Neutrophil (primary cell): Measurements from ENCODE around the gene GNB4.

ENCODE experiments used
- H3K27ac ChIP-seq: fragments of 200-600 bp; sonication (generic); 2 replicates; pipeline ENCODE4 v1.5.1; 2016; ENCODE audit warnings: mild to moderate bottlenecking, moderate library complexity
- H3K27me3 ChIP-seq: fragments of 200-600 bp; sonication (generic); 2 replicates; pipeline ENCODE4 v1.6.0; 2016; ENCODE audit warnings: mild to moderate bottlenecking
- H3K36me3 ChIP-seq: fragments of 200-600 bp; sonication (generic); 2 replicates; pipeline ENCODE4 v1.5.1; 2017
- H3K4me1 ChIP-seq, 2 experiments: fragments of 200-600 bp in 1 of 2; sonication (generic) in 1 of 2; 1 replicate in 1 of 2; 2 replicates in 1 of 2; pipeline versions ENCODE4 v1.5.1 to v1.6.1; 2013 to 2016; ENCODE audit warnings: low read depth in 1 of 2, low read length in 1 of 2, mild to moderate bottlenecking in 1 of 2, moderate library complexity in 1 of 2; ENCODE audit not compliant: control insufficient read depth in 1 of 2, insufficient read depth in 1 of 2
- H3K4me3 ChIP-seq, 2 experiments: fragments of 200-600 bp in 1 of 2; sonication (generic) in 1 of 2; 1 replicate in 1 of 2; 2 replicates in 1 of 2; pipeline ENCODE4 v1.5.1; 2013 to 2016; ENCODE audit warnings: low read depth in 1 of 2, low read length in 1 of 2, mild to moderate bottlenecking in 1 of 2, moderate library complexity in 1 of 2
- H3K9me3 ChIP-seq: fragments of 200-600 bp; sonication (generic); 2 replicates; pipeline ENCODE4 v1.5.1; 2016
- TF ChIP-seq, protein P1 (sequence below): fragments of 200-600 bp; sonication (generic); IDR thresholded peaks from 2 replicates; pipeline ENCODE4 v1.5.1; 2016; ENCODE audit warnings: antibody characterized with exemption

The GNB4 gene

DNA sequence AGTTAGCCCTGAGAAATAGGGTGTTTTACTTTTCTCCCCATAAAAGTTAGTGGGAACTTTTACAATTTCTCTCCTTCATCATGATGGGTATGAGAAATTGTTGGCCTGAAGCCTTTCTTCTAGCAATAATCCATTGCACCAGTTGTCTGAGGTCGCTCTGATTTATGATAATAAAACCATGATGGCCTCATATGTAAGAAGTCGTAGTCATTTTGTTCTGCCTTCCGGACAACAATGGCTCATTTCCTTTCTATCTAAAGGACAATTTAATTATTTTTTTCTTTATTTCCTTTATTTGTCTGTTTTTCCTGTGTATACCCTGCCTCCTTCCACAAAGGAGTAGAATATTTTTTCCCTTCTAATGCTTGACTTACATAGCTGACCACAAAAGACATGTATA lies 31.6 kb upstream of the GNB4 start:
- Histone ChIP-seq H3K36me3 (no peaks in the 10 kb centered on the region), H3K27ac (no peak overlapping the region), H3K4me1 (no peaks in the 10 kb centered on the region), H3K27me3 (no peaks in the 10 kb centered on the region), H3K9me3 (no peaks in the 10 kb centered on the region), H3K4me3 (no peak overlapping the region)
- TF ChIP-seq, protein P1, sequence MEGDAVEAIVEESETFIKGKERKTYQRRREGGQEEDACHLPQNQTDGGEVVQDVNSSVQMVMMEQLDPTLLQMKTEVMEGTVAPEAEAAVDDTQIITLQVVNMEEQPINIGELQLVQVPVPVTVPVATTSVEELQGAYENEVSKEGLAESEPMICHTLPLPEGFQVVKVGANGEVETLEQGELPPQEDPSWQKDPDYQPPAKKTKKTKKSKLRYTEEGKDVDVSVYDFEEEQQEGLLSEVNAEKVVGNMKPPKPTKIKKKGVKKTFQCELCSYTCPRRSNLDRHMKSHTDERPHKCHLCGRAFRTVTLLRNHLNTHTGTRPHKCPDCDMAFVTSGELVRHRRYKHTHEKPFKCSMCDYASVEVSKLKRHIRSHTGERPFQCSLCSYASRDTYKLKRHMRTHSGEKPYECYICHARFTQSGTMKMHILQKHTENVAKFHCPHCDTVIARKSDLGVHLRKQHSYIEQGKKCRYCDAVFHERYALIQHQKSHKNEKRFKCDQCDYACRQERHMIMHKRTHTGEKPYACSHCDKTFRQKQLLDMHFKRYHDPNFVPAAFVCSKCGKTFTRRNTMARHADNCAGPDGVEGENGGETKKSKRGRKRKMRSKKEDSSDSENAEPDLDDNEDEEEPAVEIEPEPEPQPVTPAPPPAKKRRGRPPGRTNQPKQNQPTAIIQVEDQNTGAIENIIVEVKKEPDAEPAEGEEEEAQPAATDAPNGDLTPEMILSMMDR: no peak

DNA sequence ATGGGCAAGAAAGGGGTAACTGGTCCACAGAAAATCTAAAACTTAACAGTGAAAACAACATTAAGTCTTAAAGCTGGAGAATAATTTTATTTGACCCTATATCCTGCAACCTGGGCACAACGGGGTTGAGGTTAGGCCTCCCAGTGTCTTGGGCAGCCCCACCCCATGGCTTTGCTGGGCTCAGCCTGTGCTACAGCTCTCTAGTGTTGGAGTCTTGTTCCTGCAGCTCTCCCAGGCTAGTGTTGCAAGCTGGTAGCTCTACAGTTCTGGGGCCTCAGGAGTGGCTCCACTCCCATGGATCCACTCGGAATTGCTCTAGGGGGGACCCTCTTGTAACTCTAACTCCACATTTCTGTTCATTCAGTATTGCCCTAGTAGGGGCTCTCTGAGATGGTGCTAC lies 24.9 kb upstream of the GNB4 start:
- TF ChIP-seq, protein P1: no peak
- Histone ChIP-seq H3K36me3 (no peaks in the 10 kb centered on the region), H3K27me3 (no peaks in the 10 kb centered on the region), H3K4me3 (no peak overlapping the region), H3K27ac (no peak overlapping the region), H3K4me1 (peaks cover 7 to 11% of the 10 kb centered on the region in 2 experiments), H3K9me3 (no peaks in the 10 kb centered on the region)

DNA sequence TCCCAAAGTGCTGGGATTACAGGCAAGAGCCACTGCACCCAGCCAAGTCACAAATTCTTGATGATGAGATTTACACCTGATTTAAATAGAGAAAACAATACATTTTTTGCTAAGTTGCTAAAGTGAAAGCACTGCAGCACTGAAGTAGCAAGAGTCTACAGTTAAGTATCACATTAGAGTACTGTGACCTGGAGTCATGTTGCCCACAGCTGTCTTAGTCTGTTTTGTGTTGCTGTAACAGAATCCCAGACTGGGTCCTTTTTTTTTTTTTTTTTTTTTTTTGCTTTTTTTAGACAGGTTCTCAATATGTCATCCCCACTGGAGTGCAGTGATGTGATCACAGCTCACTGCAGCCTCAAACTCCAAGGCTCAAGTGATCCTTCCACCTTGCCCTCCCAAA lies 23.2 kb upstream of the GNB4 start:
- H3K27ac ChIP-seq: no peak overlapping the region
- no peaks in the 10 kb centered on the region for H3K36me3 ChIP-seq

DNA sequence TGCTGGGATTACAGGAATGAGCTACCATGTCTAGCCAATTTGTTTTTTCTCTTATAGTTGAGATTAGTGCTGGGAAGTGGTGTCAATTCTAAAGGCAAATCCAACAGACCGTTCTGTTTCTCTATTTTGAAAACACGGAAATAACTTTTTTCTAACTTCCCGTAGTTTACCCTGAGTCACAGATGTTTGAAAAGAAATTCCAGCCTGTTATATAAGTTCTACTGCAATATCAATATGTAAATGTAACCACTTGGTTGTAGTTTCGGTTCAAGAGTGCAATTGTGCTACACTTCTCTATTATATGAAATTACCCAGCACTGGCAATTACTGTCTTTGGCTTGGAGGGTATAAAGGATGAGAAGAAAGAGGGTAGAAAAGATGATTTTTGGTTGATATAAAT lies 22.3 kb upstream of the GNB4 start:
- Histone ChIP-seq H3K4me1 (peaks cover 7 to 11% of the 10 kb centered on the region in 2 experiments), H3K27me3 (no peaks in the 10 kb centered on the region), H3K4me3 (peak overlapping the region in 1 of 2 experiments; percentile 19), H3K27ac (peak overlapping the region; percentile 39), H3K9me3 (no peaks in the 10 kb centered on the region), H3K36me3 (no peaks in the 10 kb centered on the region)
- TF ChIP-seq, protein P1: no peak

More for the DNA sequence above, 23.2 kb upstream of the GNB4 start:
- TF ChIP-seq, protein P1: no peak
- peaks cover 7 to 11% of the 10 kb centered on the region in 2 experiments for H3K4me1 ChIP-seq
- no peaks in the 10 kb centered on the region for H3K27me3 ChIP-seq
- no peak overlapping the region for H3K4me3 ChIP-seq
- no peaks in the 10 kb centered on the region for H3K9me3 ChIP-seq

DNA sequence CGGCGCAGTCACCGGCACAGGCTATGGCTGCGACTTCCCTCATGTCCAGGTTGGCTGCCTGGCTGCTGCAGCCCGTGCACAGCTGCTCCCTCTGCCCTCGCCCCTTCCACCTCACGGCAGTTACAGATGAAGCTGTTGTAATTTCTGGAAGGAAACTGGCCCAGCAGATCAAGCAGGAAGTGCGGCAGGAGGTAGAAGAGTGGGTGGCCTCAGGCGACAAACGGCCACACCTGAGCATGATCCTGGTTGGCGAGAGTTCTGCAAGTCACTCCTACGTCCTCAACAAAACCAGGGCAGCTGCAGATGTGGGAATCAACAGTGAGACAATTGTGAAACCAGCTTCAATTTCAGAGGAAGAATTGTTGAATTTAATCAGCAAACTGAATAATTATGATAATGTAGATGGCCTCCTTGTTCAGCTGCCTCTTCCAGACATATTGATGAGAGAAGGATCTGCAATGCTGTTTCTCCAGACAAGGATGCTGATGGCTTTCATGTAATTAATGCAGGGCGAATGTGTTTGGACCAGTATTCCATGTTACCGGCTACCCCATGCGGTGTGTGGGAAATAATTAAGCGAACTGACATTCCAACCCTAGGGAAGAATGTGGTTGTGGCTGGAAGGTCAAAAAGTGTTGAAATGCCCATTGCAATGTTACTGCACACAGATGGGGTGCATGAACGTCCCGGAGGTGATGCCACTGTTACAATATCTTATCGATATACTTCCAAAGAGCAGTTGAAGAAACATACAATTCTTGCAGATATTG lies 13.2 kb upstream of the GNB4 start:
- TF ChIP-seq, protein P1: no peak
- Histone ChIP-seq H3K4me3 (peak overlapping the region; percentile 25 to 45), H3K36me3 (no peaks in the 10 kb centered on the region), H3K4me1 (peaks cover 21% of the 10 kb centered on the region in 2 experiments), H3K27me3 (no peaks in the 10 kb centered on the region), H3K9me3 (no peaks in the 10 kb centered on the region), H3K27ac (peak overlapping the region; percentile 66)
